ENCODE measurements around the gene BAK1.

BAK1 gene

GRCh38 chr6:33579828-33580714 is at the start of gene BAK1:
TSS of gene BAK1 (minus strand) at chr6:33580276. CDS start at chr6:33577604, 2,672 bp downstream.
- FAIRE-seq = no peak

DNA sequence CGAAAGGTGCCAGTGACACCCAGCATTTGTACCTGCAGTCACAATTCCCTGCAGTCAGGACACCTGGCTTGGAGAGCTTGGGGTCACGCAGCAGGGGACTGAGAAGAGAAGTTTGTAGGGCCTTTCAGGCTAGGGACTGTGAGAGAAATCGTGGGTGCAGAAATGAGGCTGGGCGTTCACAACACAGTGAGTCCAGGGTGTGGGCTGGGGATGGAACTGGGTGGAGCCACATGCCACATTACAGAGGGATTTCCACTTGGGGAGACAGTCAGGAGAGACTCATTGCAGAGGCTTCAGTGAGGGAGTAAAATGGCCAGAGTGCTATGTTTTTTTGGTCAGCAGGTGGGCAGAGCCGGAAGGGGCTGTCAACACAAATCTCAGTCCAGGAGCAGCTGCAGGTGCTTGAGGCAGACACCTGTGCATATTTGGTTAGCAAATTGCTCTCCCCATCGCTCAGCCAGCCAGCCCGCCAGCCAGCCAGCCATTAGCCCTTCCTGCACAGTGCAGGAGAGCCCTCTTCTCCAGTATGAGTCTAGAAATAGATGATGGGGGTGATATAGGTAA is 48.4 kb upstream of the BAK1 start:
- FAIRE-seq = no peak

DNA sequence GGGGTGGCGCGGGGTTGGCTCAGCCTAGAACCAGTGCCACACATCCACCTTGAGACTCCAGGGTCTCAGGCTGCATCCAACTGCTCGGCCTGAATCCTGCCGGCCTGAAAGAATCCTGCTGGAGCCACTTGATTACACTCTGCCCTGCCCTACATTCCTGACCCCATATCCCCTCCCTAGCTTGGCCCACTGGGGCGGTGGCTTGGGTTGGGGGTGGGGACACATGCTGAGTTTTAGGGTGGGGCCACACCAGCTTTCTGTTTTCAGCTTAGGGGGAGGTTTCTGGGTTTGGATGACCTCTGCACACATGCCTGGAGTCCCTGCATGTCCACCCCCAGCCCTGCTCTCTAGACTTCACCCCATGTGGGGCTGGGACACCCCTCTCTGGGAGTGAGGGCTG is 47.8 kb upstream of the BAK1 start:
- FAIRE-seq = no peak

GRCh38 chr6:33624856-33625255 is 44.8 kb upstream of the BAK1 start:
- FAIRE-seq = no peak

DNA sequence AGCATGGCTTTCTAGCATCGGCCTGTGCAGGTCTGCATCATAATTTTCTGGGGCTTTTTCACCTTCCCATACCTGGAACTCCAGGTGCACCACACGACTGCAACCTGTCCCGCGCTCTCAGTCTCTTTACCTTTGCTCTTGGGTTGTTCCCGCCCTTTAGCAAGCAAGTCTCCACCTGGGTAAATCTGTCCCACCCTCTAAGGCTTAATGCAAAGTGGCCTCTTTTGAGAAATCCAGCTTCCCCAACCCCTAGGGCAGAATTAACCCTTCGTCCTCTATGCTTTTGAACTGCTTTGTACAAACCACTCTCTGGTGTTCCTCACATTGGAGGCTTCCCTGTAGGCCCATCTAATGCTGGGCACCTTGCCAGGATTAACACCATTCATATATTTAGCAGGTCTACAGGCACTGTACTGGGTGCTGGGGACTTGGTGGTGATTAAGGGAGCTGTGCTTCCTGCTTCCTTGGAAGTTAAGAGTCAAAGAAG is 43.9 kb upstream of the BAK1 start:
- no peak for FAIRE-seq

- no peak for FAIRE-seq
These were observed 42.7 kb upstream of the BAK1 start for GRCh38 chr6:33622456-33623431.

DNA sequence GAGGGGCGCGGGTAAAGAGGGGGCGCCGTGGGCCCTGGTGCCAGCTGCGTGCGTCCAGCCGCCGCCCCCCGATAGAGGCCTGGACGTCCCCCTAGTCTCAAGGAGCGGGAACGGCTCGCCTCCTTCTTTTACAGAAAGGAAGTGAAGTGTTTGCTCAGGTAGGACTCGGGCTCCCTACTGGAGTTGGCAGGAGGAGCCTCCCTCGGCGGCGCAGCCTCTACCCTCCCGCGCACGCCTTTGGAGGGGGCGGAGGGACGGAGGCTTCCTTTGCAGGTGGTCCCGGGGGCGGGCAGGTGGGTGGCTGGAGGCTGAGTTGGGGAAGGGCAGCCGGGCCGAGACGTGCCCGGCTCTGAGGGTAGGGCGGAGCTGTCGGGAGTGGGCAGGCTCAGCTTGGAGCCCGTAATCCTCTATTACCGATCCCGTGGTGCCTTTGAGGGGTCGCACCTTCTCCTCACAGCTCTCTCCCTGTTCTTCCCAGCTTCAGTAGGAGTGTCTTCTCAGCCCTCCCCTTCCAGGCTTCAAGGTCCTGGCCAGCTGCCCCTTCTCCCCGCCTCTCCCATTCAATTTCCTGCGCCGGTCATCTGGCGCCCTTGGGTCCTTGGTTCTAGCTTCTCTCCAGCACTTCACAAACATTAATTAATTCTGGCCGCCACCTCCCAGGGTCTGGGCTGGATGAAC is 41.8 kb upstream of the BAK1 start:
- FAIRE-seq = no peak

DNA sequence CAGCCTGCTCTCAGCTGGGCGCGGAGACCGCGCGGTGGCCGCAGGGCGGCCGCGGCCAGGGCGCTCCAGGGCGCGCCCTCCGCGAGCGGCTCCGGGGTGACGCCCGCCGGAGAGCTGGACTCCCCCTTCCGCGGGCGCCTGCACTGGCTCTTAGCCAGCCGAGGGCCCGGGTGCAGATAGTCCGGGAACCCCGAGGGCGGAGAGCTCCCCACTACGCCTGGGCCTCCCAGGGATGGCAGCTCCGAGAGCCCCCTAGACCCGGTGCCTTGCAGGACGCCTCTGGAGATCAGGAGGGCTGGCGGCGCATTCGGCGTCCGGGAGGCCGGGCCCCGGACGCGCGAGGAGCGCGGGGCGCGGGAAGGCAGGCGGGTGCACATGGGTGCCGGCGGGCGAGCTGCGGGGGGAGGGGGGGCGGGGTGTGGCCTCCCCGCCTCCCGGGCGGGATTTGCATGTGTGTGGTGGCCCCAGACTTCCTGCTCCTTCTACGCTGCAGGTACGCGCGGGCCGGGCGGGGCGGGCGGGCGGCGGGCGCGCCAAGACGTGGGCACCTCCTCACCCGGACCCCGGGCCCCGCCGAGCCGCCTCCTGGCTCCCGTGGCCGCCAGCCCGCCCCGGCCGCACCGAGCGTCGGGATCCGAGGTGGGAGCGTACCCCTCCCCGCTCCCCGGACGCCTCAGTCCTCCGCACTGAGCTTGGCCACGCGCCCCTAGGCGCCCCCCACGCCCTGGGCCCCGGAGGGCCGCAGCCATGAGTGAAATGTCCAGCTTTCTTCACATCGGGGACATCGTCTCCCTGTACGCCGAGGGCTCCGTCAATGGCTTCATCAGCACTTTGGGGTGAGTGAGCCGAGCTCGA is 41.0 kb upstream of the BAK1 start, which contains the start of gene ITPR3:
Gene ITPR3 (plus strand): TSS at position 467 of the 855 bp plus-strand sequence. CDS start 281 bp downstream, at position 748.
- no peak for FAIRE-seq

DNA sequence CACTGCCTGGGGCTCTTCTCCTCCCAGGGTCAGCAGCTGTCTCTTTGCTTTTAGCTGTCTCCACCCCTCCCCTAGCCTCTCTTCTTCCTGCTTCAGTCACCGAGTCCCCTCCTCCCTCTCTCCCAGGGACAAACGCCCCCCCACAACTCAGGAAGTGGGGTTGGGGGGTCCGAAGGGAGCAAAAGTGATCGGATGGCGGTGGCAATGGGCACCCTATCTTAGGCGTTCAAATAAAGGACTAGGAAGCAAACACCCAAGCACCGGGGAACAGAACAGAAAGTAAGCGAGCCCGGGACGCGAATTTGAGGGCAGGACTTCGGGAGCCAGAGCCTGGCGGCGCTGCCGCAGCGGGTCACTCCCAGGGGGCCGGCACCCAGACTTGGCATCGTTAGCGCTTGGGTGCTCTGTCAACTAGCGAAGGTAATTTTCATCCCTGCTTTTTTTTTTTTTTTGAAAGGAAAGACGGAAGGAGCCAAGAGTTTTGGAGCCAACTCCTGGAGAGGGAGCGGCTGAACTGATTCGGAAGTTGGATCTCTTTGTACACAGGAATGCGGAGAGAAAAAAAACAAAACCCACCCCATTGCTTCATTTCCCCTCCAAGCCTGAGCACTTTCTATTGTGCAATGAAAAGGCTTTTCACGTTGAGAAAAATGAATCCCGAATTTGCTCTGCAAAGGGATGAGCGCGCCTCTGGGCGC is 40.2 kb upstream of the BAK1 start:
- no peak for FAIRE-seq

DNA sequence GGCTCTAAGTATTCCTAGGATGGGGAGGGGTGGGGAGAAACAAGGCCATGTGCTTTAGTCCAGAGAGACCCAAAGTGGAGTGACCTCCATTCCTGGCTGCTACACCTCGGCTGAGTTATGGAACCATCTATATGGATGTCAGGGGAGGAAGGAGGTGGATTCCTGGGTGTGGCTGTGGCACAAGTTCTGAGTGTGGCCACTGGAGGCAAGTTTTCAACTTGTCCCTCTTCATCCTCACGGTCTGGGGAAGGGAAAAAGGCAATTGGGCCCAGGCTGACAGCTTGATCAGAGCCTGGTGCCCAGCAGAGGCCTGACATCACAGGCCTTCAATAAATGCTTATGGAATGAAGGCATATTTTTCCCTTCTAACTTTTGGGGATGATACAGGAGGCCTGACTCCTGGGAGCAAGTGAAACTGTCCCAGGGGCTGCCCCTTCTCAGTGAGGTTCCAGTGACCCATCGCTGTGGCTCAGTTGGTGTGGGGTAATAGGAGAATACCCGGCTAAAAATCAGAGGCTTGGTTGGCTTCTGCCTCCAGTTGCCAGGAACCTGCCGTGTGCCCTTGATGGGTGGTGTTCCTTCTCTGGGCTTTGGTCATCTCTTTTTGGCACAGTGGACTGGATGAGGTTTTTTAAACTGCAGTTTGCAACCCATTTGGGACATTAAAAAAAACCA is 39.2 kb upstream of the BAK1 start:
- no peak for FAIRE-seq

DNA sequence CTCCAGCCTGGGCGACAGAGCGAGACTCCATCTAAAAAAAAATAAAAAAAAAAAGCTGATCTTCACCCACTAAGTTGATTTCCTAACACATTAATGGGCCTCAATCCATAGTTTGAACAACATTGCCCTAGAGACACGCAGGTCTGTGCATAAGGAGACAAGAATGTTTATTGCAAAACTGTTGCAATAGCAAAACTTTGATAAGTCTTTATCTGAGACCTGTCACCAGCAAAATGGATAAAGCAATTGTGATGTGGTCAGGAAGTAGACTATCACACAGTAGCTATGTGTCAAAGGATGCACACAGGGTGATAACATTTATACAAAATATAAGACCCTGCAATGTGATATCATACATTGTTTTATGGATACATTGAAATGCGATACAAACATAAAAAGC is 36.8 kb upstream of the BAK1 start:
- FAIRE-seq = no peak

DNA sequence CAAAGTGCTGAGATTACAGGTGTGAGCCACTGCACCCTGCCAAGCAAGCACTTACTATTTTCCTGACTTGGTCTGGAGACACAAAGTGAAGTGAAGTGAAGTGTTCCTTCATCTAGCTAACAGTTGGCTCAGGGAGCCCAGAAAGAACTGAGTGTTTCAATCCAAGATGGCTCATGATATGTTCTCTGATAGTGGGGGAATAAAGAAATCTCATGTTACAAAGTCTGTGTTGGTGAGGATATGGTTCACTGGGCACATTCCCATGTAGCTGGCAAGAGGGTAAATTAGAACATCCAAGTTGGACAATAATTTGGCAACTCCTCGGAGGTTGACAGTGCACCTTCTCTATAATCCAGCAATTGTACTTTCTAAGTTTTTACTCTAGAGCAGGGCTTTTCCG is 36.0 kb upstream of the BAK1 start:
- no peak for FAIRE-seq

DNA sequence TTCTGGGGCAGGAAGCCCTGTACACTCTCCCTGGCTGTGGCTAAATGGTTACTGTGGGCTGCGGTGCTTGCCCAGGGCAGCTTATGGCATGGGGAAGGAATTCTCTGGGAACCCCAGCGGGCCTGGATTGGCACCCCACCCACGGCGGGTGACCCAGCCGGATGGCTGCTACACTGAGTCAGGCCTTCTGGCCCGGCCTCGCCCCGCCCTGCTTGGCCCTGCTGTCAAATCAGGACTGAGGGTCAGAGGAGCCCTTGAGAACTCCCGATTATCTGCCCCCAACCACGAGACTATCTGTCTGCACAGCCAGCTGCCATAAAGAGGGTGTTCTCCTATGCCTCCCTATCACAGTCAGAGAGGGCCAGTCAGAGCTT is 33.7 kb upstream of the BAK1 start:
- no peak for FAIRE-seq

DNA sequence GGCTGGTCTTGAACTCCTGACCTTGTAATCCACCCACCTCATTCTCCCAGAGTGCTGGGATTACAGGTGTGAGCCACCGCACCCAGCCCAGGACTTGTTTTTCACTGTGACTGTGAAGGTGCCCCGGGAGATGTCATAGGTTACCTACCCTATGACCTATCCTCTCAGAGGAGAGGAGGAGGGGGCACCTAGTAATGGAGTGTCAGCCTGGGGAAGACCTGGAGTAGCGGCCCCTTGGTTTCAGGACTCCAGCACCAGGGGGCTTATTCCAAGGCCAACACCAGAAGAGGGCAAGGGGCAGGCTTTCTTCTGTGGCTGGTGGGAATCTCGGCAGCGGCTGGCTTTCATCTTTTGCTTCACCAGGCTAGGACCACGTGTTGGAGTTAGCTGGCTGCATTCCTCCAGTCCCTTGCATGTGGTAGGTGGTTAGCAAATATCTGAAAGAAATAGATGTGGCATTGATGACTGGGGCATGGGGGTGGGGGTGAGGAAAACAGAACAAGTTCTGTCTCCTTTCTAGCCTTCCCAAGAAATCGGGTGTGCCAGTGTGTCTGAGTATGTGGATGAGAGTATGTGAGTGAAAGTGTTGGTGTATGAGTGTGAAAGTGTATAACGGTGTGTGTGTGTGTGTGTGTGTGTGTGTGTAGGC is 33.2 kb upstream of the BAK1 start:
- no peak for FAIRE-seq

GRCh38 chr6:33610779-33611732 is 31.0 kb upstream of the BAK1 start:
- FAIRE-seq = no peak

- no peak for FAIRE-seq
These were observed 30.0 kb upstream of the BAK1 start for GRCh38 chr6:33610067-33610466.

- FAIRE-seq = no peak
These were observed 29.5 kb upstream of the BAK1 start for GRCh38 chr6:33609528-33609927.

GRCh38 chr6:33609019-33609418 is 28.9 kb upstream of the BAK1 start:
- no peak for FAIRE-seq

Measured in colon (tissue), 2 donors.